H9 (cell line): ENCODE data around the gene GPD1L. TPM values are rescaled to one million over a fixed set of nuclear protein-coding genes. Genes with fewer than 3 reads are reported as not detected.

ENCODE experiments used
- DNase-seq: peaks from one replicate; pipeline ENCODE4 v3.0.0-alpha.2; 2017
- H2AFZ ChIP-seq: one replicate; pipeline ENCODE4 v1.6.1; 2013; ENCODE audit warnings: mild to moderate bottlenecking, low read length, control low read depth, moderate library complexity
- H2AK5ac ChIP-seq: 2 replicates; pipeline ENCODE4 v1.6.1; 2013; ENCODE audit warnings: low read length, control low read depth, mixed read lengths; ENCODE audit not compliant: insufficient read length
- H2BK120ac ChIP-seq: one replicate; pipeline ENCODE4 v1.6.1; 2013; ENCODE audit warnings: low read depth, mild to moderate bottlenecking, low read length, control low read depth, inconsistent platforms; ENCODE audit not compliant: poor library complexity, severe bottlenecking
- H2BK12ac ChIP-seq: 2 replicates; pipeline ENCODE4 v1.6.1; 2013; ENCODE audit warnings: low read length, control low read depth, mixed read lengths, low read depth; ENCODE audit not compliant: insufficient read length
- H2BK15ac ChIP-seq: 2 replicates; pipeline ENCODE4 v1.6.1; 2013; ENCODE audit warnings: low read depth, low read length, control low read depth
- H2BK20ac ChIP-seq: one replicate; pipeline ENCODE4 v1.6.1; 2013; ENCODE audit warnings: low read depth, mild to moderate bottlenecking, low read length, control low read depth, inconsistent platforms; ENCODE audit not compliant: poor library complexity, severe bottlenecking
- H2BK5ac ChIP-seq: 2 replicates; pipeline ENCODE4 v1.6.1; 2013; ENCODE audit warnings: low read length, control low read depth, mixed read lengths; ENCODE audit not compliant: insufficient read length
- H3K14ac ChIP-seq: 2 replicates; pipeline ENCODE4 v1.6.1; 2013; ENCODE audit warnings: low read length, control low read depth; ENCODE audit not compliant: insufficient read depth
- H3K18ac ChIP-seq: 2 replicates; pipeline ENCODE4 v1.6.1; 2013; ENCODE audit warnings: low read depth, mild to moderate bottlenecking, mixed read lengths, low read length, control low read depth; ENCODE audit not compliant: insufficient read length
- H3K23ac ChIP-seq: 2 replicates; pipeline ENCODE4 v1.6.1; 2013; ENCODE audit warnings: low read length, control low read depth, mixed read lengths, low read depth; ENCODE audit not compliant: insufficient read length
- H3K23me2 ChIP-seq: 2 replicates; pipeline ENCODE4 v1.6.1; 2013; ENCODE audit warnings: low read depth, mild to moderate bottlenecking, mixed read lengths, low read length, control low read depth; ENCODE audit not compliant: insufficient read length, poor library complexity, severe bottlenecking
- H3K27ac ChIP-seq: 2 replicates; pipeline ENCODE4 v1.5.1; 2013; ENCODE audit warnings: low read length, control low read depth, mixed read lengths, low read depth; ENCODE audit not compliant: insufficient read length
- H3K27me3 ChIP-seq: 2 replicates; pipeline ENCODE4 v1.6.1; 2013; ENCODE audit warnings: low read length, control low read depth, inconsistent platforms; ENCODE audit not compliant: insufficient read depth
- H3K4ac ChIP-seq: 2 replicates; pipeline ENCODE4 v1.6.1; 2013; ENCODE audit warnings: low read depth, mild to moderate bottlenecking, control low read depth, inconsistent platforms, low read length, moderate library complexity
- H3K4me1 ChIP-seq: 2 replicates; pipeline ENCODE4 v1.6.1; 2013; ENCODE audit warnings: low read length, control low read depth, inconsistent platforms; ENCODE audit not compliant: insufficient read depth
- H3K4me2 ChIP-seq: 2 replicates; pipeline ENCODE4 v1.6.1; 2013; ENCODE audit warnings: low read length, control low read depth, mixed read lengths; ENCODE audit not compliant: insufficient read length, insufficient read depth
- H3K56ac ChIP-seq: 2 replicates; pipeline ENCODE4 v1.6.1; 2013; ENCODE audit warnings: low read depth, mild to moderate bottlenecking, mixed read lengths, low read length, control low read depth; ENCODE audit not compliant: insufficient read length
- H3K79me1 ChIP-seq: 2 replicates; pipeline ENCODE4 v1.6.1; 2013; ENCODE audit warnings: low read depth, mild to moderate bottlenecking, moderate library complexity, low read length, control low read depth, inconsistent platforms; ENCODE audit not compliant: insufficient read depth, poor library complexity, severe bottlenecking
- H3K79me2 ChIP-seq: 2 replicates; pipeline ENCODE4 v1.6.1; 2013; ENCODE audit warnings: low read length, control low read depth, inconsistent platforms; ENCODE audit not compliant: insufficient read depth
- H3K9ac ChIP-seq: 2 replicates; pipeline ENCODE4 v1.6.1; 2013; ENCODE audit warnings: low read length, control low read depth, mixed read lengths; ENCODE audit not compliant: insufficient read length; ENCODE audit errors: extremely low read depth
- H3K9me3 ChIP-seq: one replicate; pipeline ENCODE4 v1.6.1; 2013; ENCODE audit warnings: low read depth, low read length, inconsistent platforms; ENCODE audit not compliant: control insufficient read depth
- H3T11ph ChIP-seq: one replicate; pipeline ENCODE4 v1.6.1; 2013; ENCODE audit warnings: mild to moderate bottlenecking, low read length, control low read depth, inconsistent platforms
- H4K20me1 ChIP-seq: one replicate; pipeline ENCODE4 v1.6.1; 2013; ENCODE audit not compliant: control insufficient read depth, insufficient read length, insufficient read depth
- H4K5ac ChIP-seq: 2 replicates; pipeline ENCODE4 v1.6.1; 2013; ENCODE audit warnings: low read depth, mild to moderate bottlenecking, mixed read lengths, low read length, control low read depth; ENCODE audit not compliant: insufficient read length
- H4K8ac ChIP-seq: replicated peaks from 2 replicates; pipeline ENCODE4 v1.6.1; 2013; ENCODE audit warnings: low read length, control low read depth, mixed read lengths, low read depth; ENCODE audit not compliant: insufficient read length
- H4K91ac ChIP-seq: 2 replicates; pipeline ENCODE4 v1.6.1; 2013; ENCODE audit warnings: low read depth, mild to moderate bottlenecking, moderate library complexity, mixed read lengths, low read length, control low read depth; ENCODE audit not compliant: insufficient read length
- H3K27ac Mint-ChIP-seq, 3 experiments: 2 replicates in 2 of 3; 3 replicates in 1 of 3; pipeline ENCODE4 v1.8.0; 2020 to 2021; ENCODE audit warnings: mixed read lengths in 3 of 3, mild to moderate bottlenecking in 1 of 3, moderate library complexity in 1 of 3
- H3K27me3 Mint-ChIP-seq: 2 replicates; pipeline ENCODE4 v1.8.0; 2021; ENCODE audit warnings: low read depth, mild to moderate bottlenecking, moderate library complexity, mixed read lengths
- H3K36me3 Mint-ChIP-seq, 3 experiments: 2 replicates in 2 of 3; 3 replicates in 1 of 3; pipeline ENCODE4 v1.8.0; 2020 to 2021; ENCODE audit warnings: low read depth in 3 of 3, mixed read lengths in 3 of 3; ENCODE audit not compliant: insufficient read depth in 1 of 3
- H3K4me1 Mint-ChIP-seq, 2 experiments: 2 replicates each; pipeline ENCODE4 v1.8.0; 2020; ENCODE audit warnings: mixed read lengths in 2 of 2
- H3K4me3 Mint-ChIP-seq, 2 experiments: 2 replicates in 1 of 2; 3 replicates in 1 of 2; pipeline ENCODE4 v1.8.0; 2020 to 2021; ENCODE audit warnings: mild to moderate bottlenecking in 2 of 2, mixed read lengths in 2 of 2, moderate library complexity in 1 of 2
- H3K9me3 Mint-ChIP-seq, 2 experiments: 2 replicates in 1 of 2; 3 replicates in 1 of 2; pipeline ENCODE4 v1.8.0; 2020; ENCODE audit warnings: mild to moderate bottlenecking in 2 of 2, mixed read lengths in 2 of 2, moderate library complexity in 1 of 2
- CTCF ChIP-seq: fragments of 200-600 bp; sonication (generic); conservative IDR thresholded peaks from 3 replicates; pipeline ENCODE4 v1.8.0; 2021; ENCODE audit warnings: antibody characterized with exemption, mild to moderate bottlenecking
- WGBS: extraction: QIAGEN DNeasy Blood & Tissue Kit; methylation state at CpG from one replicate; pipeline ENCODE4 v1.1.7; 2013; ENCODE audit warnings: missing lambda C conversion rate, low lambda C conversion rate, mixed read lengths; ENCODE audit not compliant: insufficient read length; ENCODE audit errors: extremely low coverage; 5-methylcytosine and 5-hydroxymethylcytosine counted together
- total RNA-seq: library from RNA; stranded (reverse); gene quantifications from 2 replicates; pipeline ENCODE4 v1.2.1, GENCODE V29; 2021

Gene GPD1L
- total RNA-seq, 1 experiment from 2014 or later: 3.7 TPM

GRCh38 chr3:32147933-32148332 lies 41.5 kb downstream of the GPD1L start:
- no peak for DNase-seq
- Histone ChIP-seq H2BK5ac (no peak overlapping the region), H3K27me3 (no peaks in the 10 kb centered on the region), H2AK5ac (no peak overlapping the region), H3K79me1 (no peaks in the 10 kb centered on the region), H3K56ac (no peak overlapping the region), H3T11ph (no peak overlapping the region), H4K20me1 (no peaks in the 10 kb centered on the region), H3K23me2 (no peaks in the 10 kb centered on the region), H3K4me2 (no peak overlapping the region), H3K4ac (no peak overlapping the region), H3K18ac (no peak overlapping the region), H2AFZ (no peak overlapping the region), H2BK20ac (no peak overlapping the region), H3K23ac (no peak overlapping the region), H3K79me2 (no peaks in the 10 kb centered on the region), H4K91ac (no peak overlapping the region), H3K9ac (no peak overlapping the region), H4K8ac (no peak overlapping the region), H4K5ac (no peak overlapping the region), H2BK12ac (no peak overlapping the region), H2BK15ac (no peak overlapping the region), H3K14ac (no peak overlapping the region), H2BK120ac (no peak overlapping the region), H3K27ac (no peak overlapping the region), H3K4me1 (peaks cover 10% of the 10 kb centered on the region; the same call in 1 of the 2 replicates), H3K9me3 (no peaks in the 10 kb centered on the region)
- Mint-ChIP-seq H3K9me3 (no peaks in the 10 kb centered on the region; a peak in 1 of 5 replicates), H3K4me3 (peak overlapping the region in 1 of 2 experiments; percentile 3; a peak in 1 of 5 replicates), H3K27ac (peak overlapping the region in 2 of 3 experiments; percentile 34 to 54; a peak in 1 of 7 replicates), H3K4me1 (peaks cover 19 to 23% of the 10 kb centered on the region in 2 experiments), H3K36me3 (peaks cover 0 to 4% (median 0%) of the 10 kb centered on the region in 3 experiments; a peak in 1 of 7 replicates), H3K27me3 (no peaks in the 10 kb centered on the region)
- WGBS: no CpG with 5 or more reads among the region's 3 CpGs
- no peak for TF ChIP-seq CTCF
